DOHH2 (cell line): ENCODE data around the gene SORL1.

Source experiments
- H3F3A ChIP-seq: fragments of 200-600 bp; sonication (generic), shearing (Covaris generic); 2 replicates; pipeline ENCODE4 v1.6.0; 2016; ENCODE audit warnings: antibody characterized with exemption, mild to moderate bottlenecking; ENCODE audit not compliant: control insufficient read depth, insufficient read depth
- H3K27ac ChIP-seq: fragments of 200-600 bp; sonication (generic); 2 replicates; pipeline ENCODE4 v1.5.1; 2014; ENCODE audit warnings: low read depth, mild to moderate bottlenecking, low read length, moderate library complexity
- H3K27me3 ChIP-seq: fragments of 200-600 bp; sonication (generic); 2 replicates; pipeline ENCODE4 v1.6.1; 2014; ENCODE audit warnings: mild to moderate bottlenecking, low read length, mixed read lengths; ENCODE audit not compliant: control insufficient read depth
- H3K36me3 ChIP-seq: fragments of 200-600 bp; sonication (generic); 2 replicates; pipeline ENCODE4 v1.6.1; 2014; ENCODE audit warnings: mild to moderate bottlenecking, low read length, moderate library complexity, mixed read lengths; ENCODE audit not compliant: control insufficient read depth
- H3K4me1 ChIP-seq: fragments of 200-600 bp; sonication (generic); 2 replicates; pipeline ENCODE4 v1.6.1; 2014; ENCODE audit warnings: mild to moderate bottlenecking, low read length, mixed read lengths; ENCODE audit not compliant: control insufficient read depth
- H3K4me2 ChIP-seq: fragments of 200-600 bp; sonication (generic); 2 replicates; pipeline ENCODE4 v1.6.0; 2014; ENCODE audit warnings: mild to moderate bottlenecking, low read length, moderate library complexity
- H3K4me3 ChIP-seq: fragments of 200-600 bp; sonication (generic); 2 replicates; pipeline ENCODE4 v1.5.1; 2014; ENCODE audit warnings: mild to moderate bottlenecking, low read length, mixed read lengths
- H3K79me2 ChIP-seq: fragments of 200-600 bp; sonication (generic); 2 replicates; pipeline ENCODE4 v1.6.1; 2014; ENCODE audit warnings: mild to moderate bottlenecking, low read length, mixed read lengths; ENCODE audit not compliant: control insufficient read depth
- H3K9me2 ChIP-seq: fragments of 200-600 bp; sonication (generic); replicated peaks from 2 replicates; pipeline ENCODE4 v1.6.1; 2014; ENCODE audit warnings: mild to moderate bottlenecking, low read length, mixed read lengths; ENCODE audit not compliant: control insufficient read depth
- H3K9me3 ChIP-seq: fragments of 200-600 bp; sonication (generic); 2 replicates; pipeline ENCODE4 v1.6.1; 2014; ENCODE audit warnings: antibody characterized with exemption, low read length, mixed read lengths; ENCODE audit not compliant: control insufficient read depth, insufficient read depth
- H4K20me1 ChIP-seq: fragments of 200-600 bp; sonication (generic); 2 replicates; pipeline ENCODE4 v1.6.0; 2014; ENCODE audit warnings: low read depth, mild to moderate bottlenecking, antibody characterized with exemption, low read length, moderate library complexity; ENCODE audit not compliant: control insufficient read depth, insufficient read depth
- EZH2phosphoT487 ChIP-seq: fragments of 200-600 bp; sonication (generic); IDR thresholded peaks from 2 replicates; pipeline ENCODE4 v1.6.1; 2017; ENCODE audit warnings: borderline replicate concordance, mild to moderate bottlenecking, antibody characterized with exemption, low read length, moderate library complexity, mixed read lengths
- TF ChIP-seq, protein P1 (sequence below): fragments of 200-600 bp; sonication (generic); IDR thresholded peaks from one replicate; pipeline ENCODE4 v1.5.1; 2014; ENCODE audit warnings: antibody characterized with exemption, mild to moderate bottlenecking, low read depth, low read length; ENCODE audit not compliant: poor library complexity, severe bottlenecking

SORL1 gene

DNA sequence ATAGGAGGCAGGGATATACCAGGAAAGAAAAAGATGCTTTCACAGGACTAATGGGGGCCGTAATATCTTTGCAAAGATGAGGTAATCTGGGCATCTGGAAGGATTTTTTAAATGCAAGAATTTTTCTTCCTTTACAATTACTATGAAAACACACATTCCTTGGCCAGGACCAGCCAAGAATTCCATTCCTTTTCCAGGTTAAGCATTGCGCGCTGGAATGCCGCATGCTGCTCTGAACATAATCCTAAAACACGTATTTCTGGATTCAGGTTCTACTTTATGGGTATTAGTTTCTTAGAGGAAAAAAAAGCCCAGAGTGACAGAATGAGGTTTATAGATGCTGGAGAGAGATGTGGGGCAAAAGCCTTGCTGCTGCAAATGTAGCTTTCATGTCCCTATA is 100.0 kb downstream of the SORL1 start:
- no peaks in the 10 kb centered on the region for H3K9me2 ChIP-seq

DNA sequence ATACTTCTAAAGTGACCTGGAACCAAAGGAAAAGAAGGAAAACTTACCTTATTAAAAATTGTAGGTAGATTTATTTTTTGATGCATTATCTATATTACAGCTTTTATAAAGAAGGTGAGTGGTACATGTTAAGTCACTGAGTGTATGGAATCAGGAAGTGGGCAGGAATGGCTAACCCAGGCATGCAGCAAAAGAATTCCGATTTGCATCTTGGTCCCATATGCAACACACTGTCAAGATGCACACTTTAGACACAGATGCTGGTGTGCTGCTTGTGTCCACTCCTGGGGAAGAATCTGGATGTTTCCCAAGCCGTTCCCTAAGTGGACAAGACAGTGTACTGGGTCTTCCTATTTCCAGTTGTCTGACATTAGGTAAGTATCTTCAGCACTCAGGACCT is 100.5 kb downstream of the SORL1 start:
- no peak overlapping the region for H3K27ac ChIP-seq
- H3K27me3 ChIP-seq = no peaks in the 10 kb centered on the region
- no peaks in the 10 kb centered on the region; the same call in 1 of the 2 replicates for H3K4me1 ChIP-seq
- H3F3A ChIP-seq = peaks cover 4% of the 10 kb centered on the region
- H3K9me2 ChIP-seq = no peaks in the 10 kb centered on the region
- peaks cover under 1% of the 10 kb centered on the region for H3K79me2 ChIP-seq
- H4K20me1 ChIP-seq = no peaks in the 10 kb centered on the region
- no peaks in the 10 kb centered on the region for H3K9me3 ChIP-seq
- H3K36me3 ChIP-seq = peaks cover 98% of the 10 kb centered on the region
- no peak overlapping the region for H3K4me2 ChIP-seq
- no peak for TF ChIP-seq EZH2phosphoT487
- TF ChIP-seq, protein P1, sequence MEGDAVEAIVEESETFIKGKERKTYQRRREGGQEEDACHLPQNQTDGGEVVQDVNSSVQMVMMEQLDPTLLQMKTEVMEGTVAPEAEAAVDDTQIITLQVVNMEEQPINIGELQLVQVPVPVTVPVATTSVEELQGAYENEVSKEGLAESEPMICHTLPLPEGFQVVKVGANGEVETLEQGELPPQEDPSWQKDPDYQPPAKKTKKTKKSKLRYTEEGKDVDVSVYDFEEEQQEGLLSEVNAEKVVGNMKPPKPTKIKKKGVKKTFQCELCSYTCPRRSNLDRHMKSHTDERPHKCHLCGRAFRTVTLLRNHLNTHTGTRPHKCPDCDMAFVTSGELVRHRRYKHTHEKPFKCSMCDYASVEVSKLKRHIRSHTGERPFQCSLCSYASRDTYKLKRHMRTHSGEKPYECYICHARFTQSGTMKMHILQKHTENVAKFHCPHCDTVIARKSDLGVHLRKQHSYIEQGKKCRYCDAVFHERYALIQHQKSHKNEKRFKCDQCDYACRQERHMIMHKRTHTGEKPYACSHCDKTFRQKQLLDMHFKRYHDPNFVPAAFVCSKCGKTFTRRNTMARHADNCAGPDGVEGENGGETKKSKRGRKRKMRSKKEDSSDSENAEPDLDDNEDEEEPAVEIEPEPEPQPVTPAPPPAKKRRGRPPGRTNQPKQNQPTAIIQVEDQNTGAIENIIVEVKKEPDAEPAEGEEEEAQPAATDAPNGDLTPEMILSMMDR = no peak
- no peak overlapping the region for H3K4me3 ChIP-seq

More for the DNA sequence above, 100.0 kb downstream of the SORL1 start:
- Histone ChIP-seq H3K4me2 (no peak overlapping the region), H3K4me3 (no peak overlapping the region), H3K36me3 (peaks cover 98% of the 10 kb centered on the region), H3K27me3 (no peaks in the 10 kb centered on the region), H3F3A (peaks cover 2% of the 10 kb centered on the region; the same call in 1 of the 2 replicates), H3K4me1 (no peaks in the 10 kb centered on the region), H3K79me2 (peaks cover 4% of the 10 kb centered on the region), H3K9me3 (no peaks in the 10 kb centered on the region), H3K27ac (no peak overlapping the region), H4K20me1 (no peaks in the 10 kb centered on the region)
- no peak for TF ChIP-seq EZH2phosphoT487
- TF ChIP-seq, protein P1 = no peak

- H4K20me1 ChIP-seq = no peaks in the 10 kb centered on the region
- peaks cover 6% of the 10 kb centered on the region for H3F3A ChIP-seq
- H3K9me3 ChIP-seq = no peaks in the 10 kb centered on the region
- no peaks in the 10 kb centered on the region; the same call in 1 of the 2 replicates for H3K4me1 ChIP-seq
- no peaks in the 10 kb centered on the region for H3K27me3 ChIP-seq
- no peak overlapping the region for H3K27ac ChIP-seq
- no peak overlapping the region for H3K4me3 ChIP-seq
- H3K4me2 ChIP-seq = no peak overlapping the region
- TF ChIP-seq EZH2phosphoT487 = no peak
- TF ChIP-seq, protein P1 = no peak
- H3K9me2 ChIP-seq = no peaks in the 10 kb centered on the region
- H3K36me3 ChIP-seq = peaks cover 98% of the 10 kb centered on the region
- H3K79me2 ChIP-seq = peaks cover under 1% of the 10 kb centered on the region
These were observed 101.3 kb downstream of the SORL1 start for GRCh38 chr11:121553389-121553788.

DNA sequence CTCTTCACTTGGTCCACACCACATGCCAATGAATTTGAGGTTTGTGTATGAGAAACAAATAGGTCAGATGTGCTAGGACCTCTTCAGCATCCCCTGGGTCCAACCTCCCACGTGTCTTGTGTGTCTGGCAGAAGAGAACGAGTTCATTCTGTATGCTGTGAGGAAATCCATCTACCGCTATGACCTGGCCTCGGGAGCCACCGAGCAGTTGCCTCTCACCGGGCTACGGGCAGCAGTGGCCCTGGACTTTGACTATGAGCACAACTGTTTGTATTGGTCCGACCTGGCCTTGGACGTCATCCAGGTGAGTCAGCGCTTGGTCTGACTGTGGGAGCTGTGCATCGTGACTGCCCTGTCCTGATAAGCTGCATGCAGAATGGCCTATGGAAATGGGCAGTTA is 101.7 kb downstream of the SORL1 start:
- H3K9me3 ChIP-seq = no peaks in the 10 kb centered on the region
- H4K20me1 ChIP-seq = no peaks in the 10 kb centered on the region
- H3K27me3 ChIP-seq = no peaks in the 10 kb centered on the region
- peaks cover 98% of the 10 kb centered on the region for H3K36me3 ChIP-seq
- TF ChIP-seq, protein P1 = no peak
- TF ChIP-seq EZH2phosphoT487 = no peak
- no peaks in the 10 kb centered on the region; the same call in 1 of the 2 replicates for H3K4me1 ChIP-seq
- no peaks in the 10 kb centered on the region for H3K9me2 ChIP-seq
- no peak overlapping the region for H3K4me2 ChIP-seq
- no peak overlapping the region for H3K4me3 ChIP-seq
- no peak overlapping the region for H3K27ac ChIP-seq
- H3F3A ChIP-seq = peaks cover 6% of the 10 kb centered on the region
- peaks cover 4% of the 10 kb centered on the region for H3K79me2 ChIP-seq
